Skeletal muscle cell (primary cell): ENCODE results near the gene SHISA5.
"Not testable (repeated sequence)": the region's sequence is repeated elsewhere in the genome, so short reads cannot be mapped to it uniquely, and the experiment has no call there.

Experiments
- DNase-seq: peaks from one replicate; pipeline ENCODE4 v3.0.0-alpha.2; 2010; ENCODE audit warnings: low read depth
- H3K4me3 ChIP-seq: 2 replicates; pipeline ENCODE4 v1.5.1; 2011; ENCODE audit warnings: low read depth, mild to moderate bottlenecking, control low read depth, low read length, moderate library complexity

Gene SHISA5

GRCh38 chr3:48504051-48504946, at the start of gene SHISA5:
Gene SHISA5, minus strand, starts transcription at chr3:48504174. Its CDS starts 80 bp downstream, at chr3:48504094.
- H3K4me3 ChIP-seq = peak within 1 kb of the TSS; percentile 73
- DNase-seq = peak; percentile 31

- H3K4me3 ChIP-seq = no peak overlapping the region
- no peak for DNase-seq
Measured at GRCh38 chr3:48553361-48553760, 49.4 kb upstream of the SHISA5 start.

GRCh38 chr3:48552111-48552951, 48.4 kb upstream of the SHISA5 start:
- DNase-seq = no peak
- no peak overlapping the region for H3K4me3 ChIP-seq

- DNase-seq, H3K4me3 ChIP-seq: not testable (repeated sequence)
Measured at GRCh38 chr3:48551651-48552050, 47.7 kb upstream of the SHISA5 start.

- no peak overlapping the region for H3K4me3 ChIP-seq
- DNase-seq = no peak
Measured at GRCh38 chr3:48548729-48549705, 45.0 kb upstream of the SHISA5 start.

GRCh38 chr3:48548126-48548525, 44.2 kb upstream of the SHISA5 start:
- no peak for DNase-seq
- no peak overlapping the region for H3K4me3 ChIP-seq

- H3K4me3 ChIP-seq = no peak overlapping the region
- no peak for DNase-seq
Measured at GRCh38 chr3:48546203-48546829, 42.3 kb upstream of the SHISA5 start.

GRCh38 chr3:48544141-48544540, 40.2 kb upstream of the SHISA5 start:
- no peak for DNase-seq
- H3K4me3 ChIP-seq = no peak overlapping the region

- H3K4me3 ChIP-seq = no peak overlapping the region
- DNase-seq = no peak
Measured at GRCh38 chr3:48543271-48543866, 39.4 kb upstream of the SHISA5 start.

GRCh38 chr3:48538451-48538850, 34.5 kb upstream of the SHISA5 start:
- H3K4me3 ChIP-seq = no peak overlapping the region
- no peak for DNase-seq

- H3K4me3 ChIP-seq = no peak overlapping the region
Measured at GRCh38 chr3:48536785-48537184, 32.8 kb upstream of the SHISA5 start.

GRCh38 chr3:48536116-48536515, 32.1 kb upstream of the SHISA5 start:
- H3K4me3 ChIP-seq = no peak overlapping the region
- no peak for DNase-seq

More at GRCh38 chr3:48536785-48537184, 32.8 kb upstream of the SHISA5 start:
- no peak for DNase-seq

- H3K4me3 ChIP-seq = no peak overlapping the region
- DNase-seq = no peak
Measured at GRCh38 chr3:48535578-48535977, 31.6 kb upstream of the SHISA5 start.

- H3K4me3 ChIP-seq = no peak overlapping the region
- no peak for DNase-seq
Measured at GRCh38 chr3:48532977-48533337, 29.0 kb upstream of the SHISA5 start.

GRCh38 chr3:48532271-48532976, 28.4 kb upstream of the SHISA5 start:
- no peak for DNase-seq
- no peak overlapping the region for H3K4me3 ChIP-seq

GRCh38 chr3:48530701-48531100, 26.7 kb upstream of the SHISA5 start:
- DNase-seq, H3K4me3 ChIP-seq: not testable (repeated sequence)

GRCh38 chr3:48528754-48529153, 24.8 kb upstream of the SHISA5 start:
- H3K4me3 ChIP-seq = no peak overlapping the region
- no peak for DNase-seq

- no peak for DNase-seq
Measured at GRCh38 chr3:48528048-48528447, 24.1 kb upstream of the SHISA5 start.

More at GRCh38 chr3:48528048-48528447, 24.1 kb upstream of the SHISA5 start:
- H3K4me3 ChIP-seq = no peak overlapping the region
